ENCODE measurements around the gene EXD3.

DNA sequence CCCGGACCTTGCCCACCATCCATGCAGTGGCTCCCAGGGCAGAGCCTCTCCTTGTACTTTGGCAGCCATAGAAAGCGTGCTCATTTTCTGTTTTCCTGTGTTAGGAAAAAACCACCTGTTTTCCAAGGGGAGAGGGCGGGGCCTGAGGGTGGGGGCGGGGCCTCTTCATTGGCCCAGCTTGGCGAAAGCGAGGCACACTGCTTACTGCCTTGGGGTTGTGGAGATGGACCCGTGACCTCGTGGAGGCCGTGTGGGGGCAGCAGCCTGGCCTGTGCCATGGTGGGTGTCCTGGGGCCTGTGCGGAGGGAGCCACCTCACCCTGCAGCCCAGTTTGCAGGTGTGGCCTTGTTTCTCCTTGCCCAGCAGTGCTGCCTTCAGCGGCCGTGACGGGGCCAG is 149.9 kb downstream of the EXD3 start:
- TF ChIP-seq ZKSCAN8 (CRISPR knock-in tag; IDR thresholded peaks at IDR 0.05; ENCODE audit: borderline replicate concordance), result no peak
- TF ChIP-seq ZNF30 (CRISPR knock-in tag; IDR thresholded peaks at IDR 0.05), result no peak
